ENCODE results near the gene GUK1.
A peak's percentile ranks its signal among the peaks of the same experiment; 100 is the strongest.

Gene GUK1

DNA sequence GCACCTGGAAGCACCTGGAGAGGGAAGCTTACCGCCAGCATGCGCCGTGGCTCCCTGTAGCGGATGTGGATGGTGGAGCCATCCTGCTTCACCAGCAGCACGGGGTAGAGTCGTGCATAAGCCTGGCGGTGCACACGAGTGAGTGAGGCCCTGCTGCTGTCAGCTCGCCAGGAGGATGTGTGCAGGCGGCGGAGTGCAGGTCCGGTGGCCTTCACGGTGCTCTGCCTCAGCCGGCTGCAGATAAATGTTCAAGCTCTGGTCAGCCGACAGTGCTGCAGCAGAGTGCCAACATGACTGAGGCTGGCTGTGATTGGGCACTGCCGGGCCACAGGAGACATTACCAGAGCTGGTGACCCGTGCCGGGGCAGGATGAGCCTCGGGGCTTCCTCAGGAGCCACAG is 32.4 kb upstream of the GUK1 start:
- no peaks in the 10 kb centered on the region for H3K27me3 ChIP-seq
- H3K4me3 ChIP-seq (ENCODE audit: low read depth in 1 of 2, low read length in 1 of 2): no peak overlapping the region
- H3K4me1 ChIP-seq (ENCODE audit: control insufficient read depth in 1 of 2, insufficient read depth in 1 of 2, low read depth in 1 of 2, low read length in 1 of 2): peaks cover 32 to 36% of the 10 kb centered on the region in 2 experiments
- peaks cover 14% of the 10 kb centered on the region for H3K36me3 ChIP-seq
- TF ChIP-seq, protein P1, sequence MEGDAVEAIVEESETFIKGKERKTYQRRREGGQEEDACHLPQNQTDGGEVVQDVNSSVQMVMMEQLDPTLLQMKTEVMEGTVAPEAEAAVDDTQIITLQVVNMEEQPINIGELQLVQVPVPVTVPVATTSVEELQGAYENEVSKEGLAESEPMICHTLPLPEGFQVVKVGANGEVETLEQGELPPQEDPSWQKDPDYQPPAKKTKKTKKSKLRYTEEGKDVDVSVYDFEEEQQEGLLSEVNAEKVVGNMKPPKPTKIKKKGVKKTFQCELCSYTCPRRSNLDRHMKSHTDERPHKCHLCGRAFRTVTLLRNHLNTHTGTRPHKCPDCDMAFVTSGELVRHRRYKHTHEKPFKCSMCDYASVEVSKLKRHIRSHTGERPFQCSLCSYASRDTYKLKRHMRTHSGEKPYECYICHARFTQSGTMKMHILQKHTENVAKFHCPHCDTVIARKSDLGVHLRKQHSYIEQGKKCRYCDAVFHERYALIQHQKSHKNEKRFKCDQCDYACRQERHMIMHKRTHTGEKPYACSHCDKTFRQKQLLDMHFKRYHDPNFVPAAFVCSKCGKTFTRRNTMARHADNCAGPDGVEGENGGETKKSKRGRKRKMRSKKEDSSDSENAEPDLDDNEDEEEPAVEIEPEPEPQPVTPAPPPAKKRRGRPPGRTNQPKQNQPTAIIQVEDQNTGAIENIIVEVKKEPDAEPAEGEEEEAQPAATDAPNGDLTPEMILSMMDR (IDR thresholded peaks at IDR 0.05): no peak
- no peak overlapping the region for H3K27ac ChIP-seq
- H3K9me3 ChIP-seq: no peaks in the 10 kb centered on the region

GRCh38 chr1:228108055-228108690 is 31.9 kb upstream of the GUK1 start:
- Histone ChIP-seq H3K9me3 (no peaks in the 10 kb centered on the region), H3K4me3 (ENCODE audit: low read depth in 1 of 2, low read length in 1 of 2) (peak overlapping the region; percentile 85 to 92), H3K27ac (peak overlapping the region; percentile 83), H3K4me1 (ENCODE audit: control insufficient read depth in 1 of 2, insufficient read depth in 1 of 2, low read depth in 1 of 2, low read length in 1 of 2) (peaks cover 31 to 32% of the 10 kb centered on the region in 2 experiments), H3K27me3 (no peaks in the 10 kb centered on the region), H3K36me3 (peaks cover 14% of the 10 kb centered on the region)
- TF ChIP-seq, protein P1 (IDR thresholded peaks at IDR 0.05): no peak

- Histone ChIP-seq H3K4me3 (ENCODE audit: low read depth in 1 of 2, low read length in 1 of 2) (peak overlapping the region; percentile 85 to 92), H3K9me3 (no peaks in the 10 kb centered on the region), H3K27me3 (no peaks in the 10 kb centered on the region), H3K27ac (peak overlapping the region; percentile 83), H3K4me1 (ENCODE audit: control insufficient read depth in 1 of 2, insufficient read depth in 1 of 2, low read depth in 1 of 2, low read length in 1 of 2) (peaks cover 26 to 28% of the 10 kb centered on the region in 2 experiments), H3K36me3 (peaks cover 14% of the 10 kb centered on the region)
- TF ChIP-seq, protein P1 (IDR thresholded peaks at IDR 0.05): no peak
Observed at GRCh38 chr1:228108742-228109072, 31.4 kb upstream of the GUK1 start.

DNA sequence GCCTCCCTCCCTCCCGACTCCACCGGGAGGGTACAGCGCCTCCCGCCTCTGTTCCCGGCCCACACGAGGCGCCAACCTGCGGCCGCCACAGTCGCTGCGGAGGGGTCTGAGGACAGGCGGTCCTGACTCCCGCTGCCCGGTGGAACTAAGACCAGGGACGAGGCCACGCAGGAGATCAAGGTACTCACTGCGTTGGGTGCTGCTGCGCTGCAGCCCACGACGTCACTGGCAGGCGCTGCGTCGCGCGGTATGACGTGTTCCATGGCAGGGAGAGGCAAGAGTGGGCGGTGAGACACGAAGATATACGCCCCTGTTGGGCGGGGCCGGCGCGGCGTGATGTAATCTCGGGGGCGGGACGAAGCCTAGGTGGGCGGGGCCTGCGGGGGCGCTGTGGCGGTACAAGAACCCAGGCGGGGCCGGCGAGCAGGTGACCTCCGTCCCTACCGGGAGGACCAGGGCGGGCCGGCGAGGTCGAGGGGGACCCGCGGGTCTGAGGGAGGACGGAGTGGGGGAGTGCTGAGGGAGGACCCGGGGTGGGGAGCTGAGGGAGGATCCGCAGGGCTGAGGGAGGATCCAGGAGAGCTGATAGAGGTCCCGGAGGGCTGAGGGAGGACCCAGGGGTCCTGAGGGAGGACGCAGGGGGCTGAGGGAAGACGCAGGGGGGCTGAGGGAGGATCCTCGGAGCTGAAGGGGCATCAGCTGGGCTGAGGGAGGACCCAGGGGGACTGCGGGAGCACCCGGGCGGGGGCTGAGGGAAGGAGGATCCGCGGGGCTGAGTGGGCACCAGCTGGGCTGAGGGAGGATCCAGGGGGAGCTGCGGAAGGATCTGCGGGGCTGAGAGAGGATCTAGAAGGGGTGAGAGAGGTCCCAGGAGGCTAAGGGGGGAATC is 30.8 kb upstream of the GUK1 start, which contains the start of gene MRPL55:
MRPL55 (minus strand) TSS at position 227 of the 889 bp plus-strand sequence. CDS start 1,039 bp downstream, outside the sequence.
- peaks cover 14% of the 10 kb centered on the region for H3K36me3 ChIP-seq
- H3K4me1 ChIP-seq (ENCODE audit: control insufficient read depth in 1 of 2, insufficient read depth in 1 of 2, low read depth in 1 of 2, low read length in 1 of 2): peaks cover 20 to 22% of the 10 kb centered on the region in 2 experiments
- H3K27me3 ChIP-seq: no peaks in the 10 kb centered on the region
- peak within 1 kb of the TSS; percentile 85 to 92 for H3K4me3 ChIP-seq (ENCODE audit: low read depth in 1 of 2, low read length in 1 of 2)
- no peaks in the 10 kb centered on the region for H3K9me3 ChIP-seq
- peak within 1 kb of the TSS; percentile 83 for H3K27ac ChIP-seq
- TF ChIP-seq, protein P1 (IDR thresholded peaks at IDR 0.05): peak; percentile 55

DNA sequence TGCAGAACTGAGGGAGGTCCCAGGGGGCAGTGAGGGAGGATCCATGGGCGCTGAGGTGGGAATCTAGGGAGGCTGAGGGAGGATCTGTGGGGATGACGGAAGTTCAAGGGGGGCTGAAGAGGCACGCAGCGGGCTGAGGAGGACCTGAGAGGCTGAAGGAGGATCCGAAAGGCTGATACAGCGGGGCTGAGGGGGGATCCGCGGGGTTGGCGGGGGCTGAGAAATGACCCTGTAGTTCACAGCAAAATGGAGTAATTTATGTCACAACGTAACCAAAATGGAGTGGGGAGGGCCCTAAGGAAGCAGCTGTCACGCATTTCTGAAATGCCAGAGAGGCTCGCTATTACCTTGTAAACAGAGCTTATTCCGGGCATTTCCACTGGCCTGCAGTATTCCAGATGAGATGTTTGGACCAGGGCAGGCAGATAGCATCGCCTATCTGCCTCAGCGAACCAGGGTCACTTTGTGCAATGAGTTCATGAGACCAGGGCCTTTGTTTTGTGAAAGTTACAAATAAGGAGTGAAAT is 30.1 kb upstream of the GUK1 start:
- Histone ChIP-seq H3K4me3 (ENCODE audit: low read depth in 1 of 2, low read length in 1 of 2) (peak overlapping the region; percentile 85 to 92), H3K9me3 (no peaks in the 10 kb centered on the region), H3K4me1 (ENCODE audit: control insufficient read depth in 1 of 2, insufficient read depth in 1 of 2, low read depth in 1 of 2, low read length in 1 of 2) (peaks cover 19 to 21% of the 10 kb centered on the region in 2 experiments), H3K36me3 (peaks cover 14% of the 10 kb centered on the region), H3K27me3 (no peaks in the 10 kb centered on the region), H3K27ac (peak overlapping the region; percentile 83)
- TF ChIP-seq, protein P1 (IDR thresholded peaks at IDR 0.05): no peak
